GM12878 (cell line): ENCODE results near the gene SLC41A1. TPM values are rescaled to one million over a fixed set of nuclear protein-coding genes. Genes with fewer than 3 reads are reported as not detected.
A peak's percentile ranks its signal among the peaks of the same experiment; 100 is the strongest.

Experiments used
- ATAC-seq: fragments of 200-7000 bp; cut with Tn5 transposase; 3 replicates; pipeline ENCODE4 v1.9.1; 2020; ENCODE audit warnings: mild to moderate bottlenecking, moderate library complexity
- BruUV-seq: library from RNA; stranded (reverse); fragments of 400-500 nt; replicated peaks from 2 replicates; lab custom pipeline; 2021; lab: Mats Ljungman, UMichigan
- CTCF ChIA-PET: fragments of 300-600 bp; sonication (Branson Sonifier 250); formaldehyde crosslinking; extraction: SDS; loops from one replicate; lab custom pipeline; 2021; ENCODE audit warnings: inconsistent platforms; lab: Yijun Ruan, JAX
- POLR2A ChIA-PET: fragments of 350-600 bp; formaldehyde crosslinking; extraction: SDS; loops from one replicate; lab custom pipeline; 2021; ENCODE audit warnings: inconsistent platforms; lab: Charles Lee
- RAD21 ChIA-PET: fragments of 300-600 bp; sonication (Branson Sonifier 250); formaldehyde crosslinking; loops from one replicate; lab custom pipeline; 2023; ENCODE audit warnings: antibody characterized with exemption; ENCODE audit not compliant: unreplicated experiment; lab: Charles Lee
- SMC1A ChIA-PET: fragments of 300-600 bp; sonication (Branson Sonifier 250); formaldehyde crosslinking; loops from one replicate; lab custom pipeline; 2023; ENCODE audit not compliant: unreplicated experiment, uncharacterized antibody; lab: Charles Lee
- DNase-seq: peaks from one replicate; pipeline ENCODE4 v3.0.0-alpha.2; 2011; ENCODE audit warnings: low read depth, low spot score
- FAIRE-seq: peaks from 3 replicates; lab custom pipeline; 2011; peaks lifted over from hg19 to GRCh38; lab: Jason Lieb, UNC
- H2AFZ ChIP-seq: 2 replicates; pipeline ENCODE4 v1.6.0; 2011; ENCODE audit warnings: low read depth, low read length, control low read depth; ENCODE audit not compliant: control insufficient read depth
- H3K27ac ChIP-seq: 2 replicates; pipeline ENCODE4 v1.5.1; 2011; ENCODE audit warnings: control low read depth; ENCODE audit not compliant: control insufficient read depth, insufficient read depth
- H3K27me3 ChIP-seq, 2 experiments: replicated peaks in 1 of 2; 2 replicates each; pipeline versions ENCODE4 v1.6.0 to v1.6.1; 2011; ENCODE audit warnings: low read length in 1 of 2; ENCODE audit not compliant: control insufficient read depth in 2 of 2, insufficient read depth in 2 of 2
- H3K36me3 ChIP-seq, 2 experiments: 2 replicates each; pipeline ENCODE4 v1.5.1; 2011; ENCODE audit warnings: low read length in 1 of 2; ENCODE audit not compliant: control insufficient read depth in 2 of 2, insufficient read depth in 2 of 2
- H3K4me1 ChIP-seq: 2 replicates; pipeline ENCODE4 v1.6.1; 2011; ENCODE audit warnings: mild to moderate bottlenecking, low read length, moderate library complexity, mixed read lengths; ENCODE audit not compliant: control insufficient read depth, insufficient read depth
- H3K4me2 ChIP-seq: 2 replicates; pipeline ENCODE4 v1.6.0; 2011; ENCODE audit warnings: control low read depth; ENCODE audit not compliant: control insufficient read depth, insufficient read depth
- H3K4me3 ChIP-seq: fragments of 200-600 bp; sonication (generic); 2 replicates; pipeline ENCODE4 v1.5.1; 2016
- H3K79me2 ChIP-seq: 2 replicates; pipeline ENCODE4 v1.6.0; 2011; ENCODE audit warnings: low read length; ENCODE audit not compliant: control insufficient read depth, insufficient read depth
- H3K9ac ChIP-seq: 2 replicates; pipeline ENCODE4 v1.8.0; 2011; ENCODE audit warnings: low read length, control low read depth, mixed read lengths; ENCODE audit not compliant: control insufficient read depth, insufficient read depth
- H3K9me3 ChIP-seq: replicated peaks from 3 replicates; pipeline ENCODE4 v1.5.1; 2011; ENCODE audit warnings: mild to moderate bottlenecking, low read length; ENCODE audit not compliant: control insufficient read depth, insufficient read depth
- H4K20me1 ChIP-seq: 2 replicates; pipeline ENCODE4 v1.6.0; 2011; ENCODE audit not compliant: control insufficient read depth, insufficient read depth
- BHLHE40 ChIP-seq, 2 experiments: fragments of 450-650 bp in 1 of 2; IDR thresholded peaks; 2 replicates each; pipeline ENCODE4 v1.6.1; 2011 to 2017; ENCODE audit warnings: low read depth in 2 of 2, borderline replicate concordance in 1 of 2, improper control_type of control experiment in 1 of 2, low read length in 1 of 2, mild to moderate bottlenecking in 1 of 2
- CBX3 ChIP-seq: fragments of 200-600 bp; sonication (generic); IDR thresholded peaks from 2 replicates; pipeline ENCODE4 v1.6.1; 2016; ENCODE audit warnings: low read depth, borderline replicate concordance
- CHD2 ChIP-seq: IDR thresholded peaks from 2 replicates; pipeline ENCODE4 v1.6.1; 2011; ENCODE audit warnings: low read depth, low read length, improper control_type of control experiment, borderline replicate concordance
- CREM ChIP-seq: IDR thresholded peaks from 2 replicates; pipeline ENCODE4 v1.6.1; 2014; ENCODE audit warnings: antibody characterized with exemption, low read depth
- FOXM1 ChIP-seq: IDR thresholded peaks from 2 replicates; pipeline ENCODE4 v1.6.1; 2012; ENCODE audit warnings: low read depth, mild to moderate bottlenecking, inconsistent platforms, low read length, moderate library complexity
- HDAC6 ChIP-seq: fragments of 200-600 bp; sonication (generic); IDR thresholded peaks from one replicate; pipeline ENCODE4 v1.8.0; 2017; ENCODE audit warnings: antibody characterized with exemption; ENCODE audit not compliant: unreplicated experiment
- IKZF1 ChIP-seq: fragments of 450-650 bp; conservative IDR thresholded peaks from 2 replicates; pipeline ENCODE4 v1.6.1; 2017; ENCODE audit warnings: antibody characterized with exemption, mild to moderate bottlenecking
- IKZF2 ChIP-seq, 2 experiments: fragments of 450-650 bp; IDR thresholded peaks; 2 replicates each; pipeline ENCODE4 v1.6.1; 2017; ENCODE audit warnings: mild to moderate bottlenecking in 2 of 2, moderate library complexity in 2 of 2
- JUNB ChIP-seq: IDR thresholded peaks from 2 replicates; pipeline ENCODE4 v1.6.1; 2016; ENCODE audit warnings: antibody characterized with exemption, mild to moderate bottlenecking
- MAX ChIP-seq: IDR thresholded peaks from 2 replicates; pipeline ENCODE4 v1.6.1; 2012; ENCODE audit warnings: low read depth, low read length, improper control_type of control experiment
- MLLT1 ChIP-seq: fragments of 450-650 bp; IDR thresholded peaks from 2 replicates; pipeline ENCODE4 v1.6.1; 2016; ENCODE audit warnings: mild to moderate bottlenecking
- MTA2 ChIP-seq: fragments of 450-650 bp; IDR thresholded peaks from 2 replicates; pipeline ENCODE4 v1.6.1; 2016; ENCODE audit warnings: low read depth, mild to moderate bottlenecking, moderate library complexity
- MYC ChIP-seq: IDR thresholded peaks from 2 replicates; pipeline ENCODE4 v1.6.1; 2011; ENCODE audit warnings: mild to moderate bottlenecking, low read length, moderate library complexity, inconsistent platforms; ENCODE audit not compliant: insufficient read depth, insufficient replicate concordance, insufficient read length, severe bottlenecking
- NBN ChIP-seq: fragments of 450-650 bp; IDR thresholded peaks from 2 replicates; pipeline ENCODE4 v1.6.1; 2016
- PAX5 ChIP-seq: IDR thresholded peaks from 2 replicates; pipeline ENCODE4 v1.6.1; 2011; ENCODE audit warnings: low read depth, low read length, borderline replicate concordance
- POLR2A ChIP-seq: IDR thresholded peaks from 2 replicates; pipeline ENCODE4 v1.6.1; 2011; ENCODE audit warnings: low read depth, mild to moderate bottlenecking, low read length
- POLR2AphosphoS5 ChIP-seq: IDR thresholded peaks from 2 replicates; pipeline ENCODE4 v1.6.1; 2011; ENCODE audit warnings: mild to moderate bottlenecking, low read length, inconsistent platforms
- SRF ChIP-seq, 2 experiments: IDR thresholded peaks; 2 replicates each; pipeline ENCODE4 v1.6.1; 2011; ENCODE audit warnings: low read depth in 2 of 2, low read length in 2 of 2, mild to moderate bottlenecking in 1 of 2, moderate library complexity in 1 of 2
- TAF1 ChIP-seq: IDR thresholded peaks from 2 replicates; pipeline ENCODE4 v1.6.1; 2011; ENCODE audit warnings: mild to moderate bottlenecking, low read depth, low read length, borderline replicate concordance
- YY1 ChIP-seq: IDR thresholded peaks from 2 replicates; pipeline ENCODE4 v1.6.1; 2011; ENCODE audit warnings: low read depth, mild to moderate bottlenecking, low read length
- WGBS: methylation state at CpG from one replicate; pipeline ENCODE4 v1.1.6; 2016; ENCODE audit warnings: low lambda C conversion rate; ENCODE audit not compliant: insufficient replicate concordance, insufficient coverage; ENCODE audit errors: missing lambda C conversion rate; 5-methylcytosine and 5-hydroxymethylcytosine counted together
- in situ Hi-C: fragments of 300-500 bp; cut with MboI; formaldehyde crosslinking; loops from 9 replicates; pipeline ENCODE4 v1.14.3; 2018; ENCODE audit warnings: mixed read lengths
- intact Hi-C: fragments of 100-400 bp; cut with micrococcal nuclease; formaldehyde crosslinking; loops from one replicate; pipeline ENCODE4 v1.14.2; 2022; ENCODE audit not compliant: unreplicated experiment
- polyA plus RNA-seq, 11 experiments: library from polyadenylated mRNA; depleted of rRNA in 4 of 11; unstranded in 6 of 11; stranded (reverse) in 5 of 11; fragments of >200 nt; fragmentation: Nextera tagmentation in 4 of 11; fragmentation: Illumina TruSeq in 1 of 11; extraction: Ambion mirVana in 4 of 11; extraction: Trizol in 1 of 11; gene quantifications; 1 replicate in 1 of 11; 2 replicates in 10 of 11; pipeline versions ENCODE4 v1.2.1 to v1.2.3, GENCODE V29; 2011 to 2016; ENCODE audit warnings: inconsistent platforms in 2 of 11, missing spikeins in 2 of 11, low read depth in 1 of 11
- total RNA-seq, 4 experiments: library from RNA; depleted of rRNA in 3 of 4; stranded (reverse); fragments of >200 nt in 3 of 4; fragmentation: Illumina TruSeq in 1 of 4; extraction: Trizol in 1 of 4; gene quantifications; 2 replicates each; pipeline versions ENCODE4 v1.2.1 to v1.2.3, GENCODE V29; 2013 to 2021

The SLC41A1 gene
- total and polyA plus RNA-seq, 10 of the 15 experiments (the other 5 are each of a cell fraction or from before 2014, with no cell fraction given), result 0.13 to 11.3 (median 0.42) TPM

GRCh38 chr1:205775015-205775716 lies 37.8 kb downstream of the SLC41A1 start, which contains the start of gene RAB29 (continued):
- peak; percentile 48 for TF ChIP-seq MYC
- no peak for TF ChIP-seq HDAC6

GRCh38 chr1:205774198-205775014 lies 38.6 kb downstream of the SLC41A1 start:
- Histone ChIP-seq H3K4me3 (peak overlapping the region; percentile 88), H3K79me2 (peaks cover 9% of the 10 kb centered on the region), H3K4me2 (peak overlapping the region; percentile 90), H3K27me3 (no peaks in the 10 kb centered on the region), H3K4me1 (peaks cover 12% of the 10 kb centered on the region), H3K9me3 (no peaks in the 10 kb centered on the region), H4K20me1 (no peaks in the 10 kb centered on the region), H3K36me3 (no peaks in the 10 kb centered on the region; a peak in 1 of 4 replicates), H3K27ac (peak overlapping the region; percentile 63), H3K9ac (peak overlapping the region; percentile 70), H2AFZ (peak overlapping the region; percentile 86)
- WGBS, result 1% methylated on average over 26 of the region's 36 CpGs
- in situ Hi-C loops (no loop called here), intact Hi-C loops (loop anchor here (1.0 kb wide), 1 partner anchor 24 kb away; the partner anchor contains the start of gene NUCKS1)
- CTCF ChIA-PET, result interaction anchor here (0.6 to 7.4 kb wide), 19 partner anchors 8 to 885 kb away, joined by 3 to 59 read pairs (median 5); no protein-coding TSS in a partner anchor
- RAD21 ChIA-PET, result interaction anchor here (0.6 to 5.0 kb wide), 20 partner anchors 19 to 963 kb away, joined by 3 to 56 read pairs (median 4); partner anchors contain the start of gene NUCKS1
- no TSS peak for BruUV-seq
- ATAC-seq (peak; percentile 76), DNase-seq (peak; percentile 58), FAIRE-seq (no peak)
- POLR2A ChIA-PET, result interaction anchor here (0.5 to 3.4 kb wide), 16 partner anchors 12 to 272 kb away, joined by 3 to 28 read pairs (median 4); partner anchors contain the start of gene NUCKS1
- SMC1A ChIA-PET, result interaction anchor here (0.7 to 4.6 kb wide), 18 partner anchors 11 to 203 kb away, joined by 3 to 30 read pairs (median 4); partner anchors contain the start of gene NUCKS1
- peak; percentile 83 to 90; a peak in 3 of 4 replicates for TF ChIP-seq IKZF2 (IDR thresholded peaks at IDR 0.05)
- TF ChIP-seq CBX3, result no peak
- TF ChIP-seq MLLT1, result no peak
- TF ChIP-seq MAX, result no peak
- peak; percentile 52; the same call in 1 of the 2 replicates for TF ChIP-seq POLR2AphosphoS5
- 0 out of 2 replicates have a peak, but pooled peaks have one; percentile 33 for TF ChIP-seq MTA2
- TF ChIP-seq YY1, result no peak
- peak; percentile 37; the same call in 1 of the 2 replicates for TF ChIP-seq CREM
- no peak for TF ChIP-seq FOXM1
- no peak for TF ChIP-seq CHD2
- TF ChIP-seq SRF (IDR thresholded peaks at IDR 0.05; ENCODE audit: low read depth in 2 of 2, low read length in 2 of 2), result no peak
- 0 out of 4 replicates have a peak, but pooled peaks of 1 of the 2 experiments have one; percentile 29 for TF ChIP-seq BHLHE40 (IDR thresholded peaks at IDR 0.05; ENCODE audit: borderline replicate concordance in 1 of 2, low read depth in 2 of 2, low read length in 1 of 2)
- TF ChIP-seq NBN, result peak; percentile 28; the same call in 1 of the 2 replicates
- TF ChIP-seq TAF1, result no peak
- peak; percentile 7; the same call in 1 of the 2 replicates for TF ChIP-seq POLR2A
- TF ChIP-seq PAX5, result peak; percentile 89
- TF ChIP-seq JUNB, result no peak
- peak; percentile 81 for TF ChIP-seq IKZF1
